ENCODE measurements around the gene CAMKK1.

DNA sequence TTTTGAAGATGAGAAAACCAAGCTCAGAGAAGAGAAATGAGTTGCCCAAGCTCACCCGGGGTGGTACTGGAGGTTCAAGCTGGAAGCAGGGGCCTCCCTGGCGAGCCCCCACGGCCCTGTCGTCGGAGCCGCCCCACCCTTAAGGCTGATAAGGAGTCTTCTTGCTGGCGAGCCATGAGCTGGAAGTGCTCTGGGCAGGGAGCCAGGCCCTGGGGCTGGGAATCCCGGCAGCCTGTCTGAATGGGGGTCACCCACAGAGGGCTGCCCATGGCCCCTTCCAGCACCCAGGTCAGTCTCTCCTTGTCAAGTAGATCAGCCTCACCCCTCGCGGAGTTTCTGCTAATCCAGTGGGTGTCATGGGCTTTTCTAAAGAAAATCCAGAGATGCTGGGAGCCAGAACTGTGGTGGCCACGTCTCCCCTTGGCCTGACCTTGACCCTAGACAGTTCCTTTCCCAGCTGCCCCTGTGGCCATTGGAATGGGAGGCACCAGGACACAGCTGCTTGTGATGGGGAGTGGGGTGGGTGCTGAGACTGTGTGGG is 24.6 kb upstream of the CAMKK1 start:
- TF ChIP-seq CTCF (optimal IDR thresholded peaks at IDR 0.05 in 1 of 3, IDR thresholded peaks at IDR 0.05 in 1 of 3, conservative IDR thresholded peaks at IDR 0.05 in 1 of 3; ENCODE audit: extremely low read depth in 1 of 3, insufficient read depth in 2 of 3, low read length in 3 of 3) = no peak
- no peak for TF ChIP-seq EZH2 (IDR thresholded peaks at IDR 0.05; ENCODE audit: low read length)

Data from keratinocyte (primary cell).